Natural killer cell (primary cell): ENCODE measurements around the gene ADAMTS17. TPM values are rescaled to one million over a fixed set of nuclear protein-coding genes. Genes with fewer than 3 reads are reported as not detected.

Experiments
- ATAC-seq, 3 donors: fragments of 150-1000 bp in 2 of 3; fragments of 200-7000 bp in 1 of 3; cut with Tn5 transposase; 1 replicate in 1 of 3; 2 replicates in 2 of 3; pipeline ENCODE4 v1.10.0; 2021; ENCODE audit warnings: mild to moderate bottlenecking in 2 of 3, moderate library complexity in 2 of 3
- DNase-seq, 2 donors: peaks; one replicate each; pipeline versions ENCODE4 v3.0.0 to v3.0.0-alpha.2; 2013 to 2021; ENCODE audit warnings: mixed read lengths in 1 of 2
- H3K27ac ChIP-seq: one replicate; pipeline ENCODE4 v1.5.1; 2013; ENCODE audit warnings: mild to moderate bottlenecking, low read length
- H3K27me3 ChIP-seq: one replicate; pipeline ENCODE4 v1.6.1; 2013; ENCODE audit warnings: low read length; ENCODE audit not compliant: control insufficient read depth, insufficient read depth
- H3K36me3 ChIP-seq: one replicate; pipeline ENCODE4 v1.6.1; 2013; ENCODE audit warnings: low read length; ENCODE audit not compliant: control insufficient read depth, insufficient read depth
- H3K4me1 ChIP-seq: one replicate; pipeline ENCODE4 v1.6.1; 2013; ENCODE audit warnings: low read length; ENCODE audit not compliant: control insufficient read depth, insufficient read depth
- H3K4me3 ChIP-seq: one replicate; pipeline ENCODE4 v1.5.1; 2013; ENCODE audit warnings: low read length
- H3K9me3 ChIP-seq: one replicate; pipeline ENCODE4 v1.6.1; 2013; ENCODE audit warnings: low read length; ENCODE audit not compliant: control insufficient read depth, insufficient read depth
- H3K27ac Mint-ChIP-seq, 2 donors: one replicate each; pipeline ENCODE4 v1.8.0; 2022; ENCODE audit warnings: mild to moderate bottlenecking in 2 of 2, mixed read lengths in 2 of 2, moderate library complexity in 1 of 2
- H3K27me3 Mint-ChIP-seq, 2 donors: one replicate each; pipeline ENCODE4 v1.8.0; 2022; ENCODE audit warnings: low read depth in 2 of 2, mixed read lengths in 2 of 2
- H3K36me3 Mint-ChIP-seq: one replicate; pipeline ENCODE4 v1.8.0; 2022; ENCODE audit warnings: mixed read lengths
- H3K4me1 Mint-ChIP-seq, 2 donors: one replicate each; pipeline ENCODE4 v1.8.0; 2022; ENCODE audit warnings: mixed read lengths in 2 of 2
- H3K4me3 Mint-ChIP-seq: one replicate; pipeline ENCODE4 v1.8.0; 2022; ENCODE audit warnings: mild to moderate bottlenecking, moderate library complexity, mixed read lengths
- H3K9me3 Mint-ChIP-seq, 2 donors: one replicate each; pipeline ENCODE4 v1.8.0; 2022; ENCODE audit warnings: mixed read lengths in 2 of 2
- CTCF ChIP-seq: fragments of 200-600 bp; IDR thresholded peaks from one replicate; pipeline ENCODE4 v1.8.0; 2022; ENCODE audit warnings: antibody characterized with exemption
- WGBS: methylation state at CpG from one replicate; pipeline ENCODE4 v1.1.7; 2013; ENCODE audit warnings: missing lambda C conversion rate; ENCODE audit not compliant: insufficient coverage; 5-methylcytosine and 5-hydroxymethylcytosine counted together
- intact Hi-C: fragments of 100-400 bp; cut with micrococcal nuclease; formaldehyde crosslinking; loops from one replicate; pipeline ENCODE4 v1.14.2; 2022
- total RNA-seq, 4 donors: library from RNA; stranded (reverse); fragments of 120-200 nt in 1 of 4; gene quantifications; one replicate each; pipeline versions ENCODE4 v1.2.3 to v1.2.4, GENCODE V29; 2013 to 2022

Gene ADAMTS17
- total RNA-seq, 3 donors from 2014 or later (not counting 1 experiment from before 2014, with no cell fraction given): 4.8 to 9.5 (median 5.3) TPM

GRCh38 chr15:100281096-100281917 is 60.5 kb downstream of the ADAMTS17 start:
- intact Hi-C loops: no loop called here
- Histone ChIP-seq H3K36me3 (no peaks in the 10 kb centered on the region), H3K4me3 (no peak overlapping the region), H3K4me1 (no peaks in the 10 kb centered on the region), H3K27ac (no peak overlapping the region), H3K27me3 (no peaks in the 10 kb centered on the region), H3K9me3 (no peaks in the 10 kb centered on the region)
- ATAC-seq: no peak
- Mint-ChIP-seq H3K36me3 (no peaks in the 10 kb centered on the region), H3K4me3 (no peak overlapping the region), H3K4me1 (peaks cover 0 to 6% of the 10 kb centered on the region in 2 donors), H3K9me3 (no peaks in the 10 kb centered on the region), H3K27me3 (no peaks in the 10 kb centered on the region), H3K27ac (no peak overlapping the region)
- DNase-seq: no peak
- 93% methylated on average over 30 of the region's 30 CpGs for WGBS
- TF ChIP-seq CTCF: no peak

- DNase-seq (no peak), ATAC-seq (no peak)
- H3K27me3 Mint-ChIP-seq: peaks cover 3 to 4% of the 10 kb centered on the region in 2 donors
- intact Hi-C loops: no loop called here
- H3K4me1 Mint-ChIP-seq: peaks cover 0 to 6% of the 10 kb centered on the region in 2 donors
- no peak overlapping the region for H3K4me3 ChIP-seq
- no peak overlapping the region for H3K27ac ChIP-seq
- H3K36me3 Mint-ChIP-seq: no peaks in the 10 kb centered on the region
- WGBS: 70% methylated on average over 2 of the region's 2 CpGs
- H3K4me1 ChIP-seq: no peaks in the 10 kb centered on the region
- no peaks in the 10 kb centered on the region for H3K36me3 ChIP-seq
- no peak overlapping the region for H3K27ac Mint-ChIP-seq
- no peaks in the 10 kb centered on the region for H3K9me3 Mint-ChIP-seq
- no peaks in the 10 kb centered on the region for H3K9me3 ChIP-seq
- no peaks in the 10 kb centered on the region for H3K27me3 ChIP-seq
- H3K4me3 Mint-ChIP-seq: no peak overlapping the region
- TF ChIP-seq CTCF: no peak
Measured at GRCh38 chr15:100279849-100280248, 61.9 kb downstream of the ADAMTS17 start.

- Mint-ChIP-seq H3K36me3 (no peaks in the 10 kb centered on the region), H3K27ac (no peak overlapping the region), H3K27me3 (peaks cover 4 to 8% of the 10 kb centered on the region in 2 donors), H3K9me3 (no peaks in the 10 kb centered on the region), H3K4me1 (peaks cover 0 to 6% of the 10 kb centered on the region in 2 donors), H3K4me3 (no peak overlapping the region)
- TF ChIP-seq CTCF: no peak
- ATAC-seq: no peak
- Histone ChIP-seq H3K4me1 (no peaks in the 10 kb centered on the region), H3K27ac (no peak overlapping the region), H3K27me3 (no peaks in the 10 kb centered on the region), H3K4me3 (no peak overlapping the region), H3K9me3 (no peaks in the 10 kb centered on the region), H3K36me3 (no peaks in the 10 kb centered on the region)
- WGBS: 91% methylated on average over 7 of the region's 7 CpGs
- DNase-seq: no peak
- intact Hi-C loops: no loop called here
Measured at GRCh38 chr15:100279446-100279845, 62.3 kb downstream of the ADAMTS17 start.
